RWPE2 (cell line): Measurements from ENCODE around the gene NCF4.

Source experiments
- ATAC-seq: fragments of 200-7000 bp; cut with Tn5 transposase; 3 replicates; pipeline ENCODE4 v1.9.1; 2021; ENCODE audit warnings: low read depth
- DNase-seq: peaks from one replicate; pipeline ENCODE4 v3.0.0-alpha.2; 2020; ENCODE audit warnings: low spot score
- H3K27ac ChIP-seq: fragments of 450-650 bp; 2 replicates; pipeline ENCODE4 v1.5.1; 2017; ENCODE audit warnings: mild to moderate bottlenecking; ENCODE audit not compliant: poor library complexity, severe bottlenecking
- H3K27me3 ChIP-seq: fragments of 250-450 bp; sonication (Bioruptor Pico); 2 replicates; pipeline ENCODE4 v1.5.1; 2021; ENCODE audit warnings: mild to moderate bottlenecking, moderate library complexity; ENCODE audit not compliant: insufficient read depth, poor library complexity, severe bottlenecking
- H3K36me3 ChIP-seq: fragments of 250-450 bp; sonication (Bioruptor Pico); 2 replicates; pipeline ENCODE4 v1.5.1; 2020; ENCODE audit warnings: low read depth, mild to moderate bottlenecking, moderate library complexity
- H3K4me1 ChIP-seq: fragments of 250-450 bp; sonication (Bioruptor Pico); 2 replicates; pipeline ENCODE4 v1.5.1; 2021; ENCODE audit warnings: mild to moderate bottlenecking, moderate library complexity; ENCODE audit not compliant: insufficient read depth, poor library complexity, severe bottlenecking
- H3K4me3 ChIP-seq: fragments of 250-450 bp; sonication (Bioruptor Pico); 2 replicates; pipeline ENCODE4 v1.5.1; 2021; ENCODE audit warnings: mild to moderate bottlenecking, moderate library complexity; ENCODE audit not compliant: severe bottlenecking
- H3K9me3 ChIP-seq: fragments of 250-450 bp; sonication (Bioruptor Pico); 2 replicates; pipeline ENCODE4 v1.5.1; 2021; ENCODE audit warnings: mild to moderate bottlenecking, moderate library complexity; ENCODE audit not compliant: severe bottlenecking
- TF ChIP-seq, protein P1 (sequence below): fragments of 450-650 bp; IDR thresholded peaks from one replicate; pipeline ENCODE4 v1.5.1; 2017; ENCODE audit warnings: mild to moderate bottlenecking, moderate library complexity; ENCODE audit not compliant: poor library complexity, severe bottlenecking

NCF4 gene

DNA sequence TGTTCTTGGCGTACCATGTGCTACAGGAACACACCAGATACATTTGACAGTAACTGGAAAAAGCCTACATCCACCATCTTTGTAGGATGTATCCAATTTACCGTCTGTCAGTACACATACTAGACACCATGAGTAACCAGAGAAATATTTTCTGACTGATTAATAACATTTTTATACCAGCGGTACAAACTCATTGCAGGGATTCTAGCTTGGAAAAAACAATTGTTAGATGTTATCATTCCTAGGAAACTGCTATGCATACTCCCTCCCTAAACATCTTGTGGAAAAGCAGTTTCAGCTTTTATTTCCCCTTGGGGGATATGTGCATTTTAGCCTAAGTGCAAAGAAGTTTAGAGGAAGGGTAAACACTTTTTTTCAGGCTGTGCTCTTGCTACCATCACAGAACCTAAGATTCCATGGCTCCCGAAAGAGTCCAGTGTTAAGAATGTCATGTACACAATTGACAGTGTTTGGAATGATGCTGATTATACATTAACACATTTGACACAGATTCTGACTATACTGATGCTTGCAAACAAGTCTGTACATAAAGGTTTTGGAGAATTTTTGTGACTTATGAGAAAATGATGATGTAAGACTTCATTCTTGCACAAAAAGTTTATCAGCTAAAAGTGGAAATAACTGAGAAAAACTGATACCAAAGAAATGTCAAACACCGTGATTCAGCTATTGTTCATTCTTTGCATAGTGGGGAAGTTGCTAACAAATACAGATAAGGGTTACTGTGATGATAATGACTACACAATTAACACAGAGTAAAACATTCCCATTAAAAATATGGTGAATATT, 23.7 kb downstream of the NCF4 start:
- TF ChIP-seq, protein P1, sequence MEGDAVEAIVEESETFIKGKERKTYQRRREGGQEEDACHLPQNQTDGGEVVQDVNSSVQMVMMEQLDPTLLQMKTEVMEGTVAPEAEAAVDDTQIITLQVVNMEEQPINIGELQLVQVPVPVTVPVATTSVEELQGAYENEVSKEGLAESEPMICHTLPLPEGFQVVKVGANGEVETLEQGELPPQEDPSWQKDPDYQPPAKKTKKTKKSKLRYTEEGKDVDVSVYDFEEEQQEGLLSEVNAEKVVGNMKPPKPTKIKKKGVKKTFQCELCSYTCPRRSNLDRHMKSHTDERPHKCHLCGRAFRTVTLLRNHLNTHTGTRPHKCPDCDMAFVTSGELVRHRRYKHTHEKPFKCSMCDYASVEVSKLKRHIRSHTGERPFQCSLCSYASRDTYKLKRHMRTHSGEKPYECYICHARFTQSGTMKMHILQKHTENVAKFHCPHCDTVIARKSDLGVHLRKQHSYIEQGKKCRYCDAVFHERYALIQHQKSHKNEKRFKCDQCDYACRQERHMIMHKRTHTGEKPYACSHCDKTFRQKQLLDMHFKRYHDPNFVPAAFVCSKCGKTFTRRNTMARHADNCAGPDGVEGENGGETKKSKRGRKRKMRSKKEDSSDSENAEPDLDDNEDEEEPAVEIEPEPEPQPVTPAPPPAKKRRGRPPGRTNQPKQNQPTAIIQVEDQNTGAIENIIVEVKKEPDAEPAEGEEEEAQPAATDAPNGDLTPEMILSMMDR = no peak
- H3K27ac ChIP-seq = no peak overlapping the region
- H3K27me3 ChIP-seq = no peaks in the 10 kb centered on the region
- H3K4me3 ChIP-seq = no peak overlapping the region
- no peaks in the 10 kb centered on the region for H3K4me1 ChIP-seq
- no peak for ATAC-seq
- H3K36me3 ChIP-seq = no peaks in the 10 kb centered on the region
- H3K9me3 ChIP-seq = peaks cover 5% of the 10 kb centered on the region
- no peak for DNase-seq

DNA sequence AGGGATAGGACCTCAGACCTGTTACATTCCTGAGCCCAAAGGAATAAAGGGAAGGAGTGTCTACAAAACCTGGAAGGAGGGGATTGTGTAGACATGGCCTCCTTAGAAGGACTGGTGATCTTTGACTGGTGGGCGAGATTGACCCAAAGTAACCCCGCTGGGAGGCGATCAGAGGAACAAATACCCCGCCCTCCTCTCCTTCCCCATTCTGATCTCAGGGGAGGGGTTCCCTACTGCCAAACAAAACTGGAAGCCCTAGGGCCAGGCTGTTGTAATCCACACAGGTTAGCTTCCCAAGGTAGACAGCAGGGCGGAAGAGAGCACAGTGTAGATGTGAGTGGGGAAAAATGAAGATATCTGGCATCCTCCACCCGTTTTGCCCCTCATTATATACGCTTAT, 24.7 kb downstream of the NCF4 start:
- no peaks in the 10 kb centered on the region for H3K36me3 ChIP-seq
- no peak for ATAC-seq
- no peak overlapping the region for H3K27ac ChIP-seq
- no peak overlapping the region for H3K4me3 ChIP-seq
- no peak for DNase-seq
- no peaks in the 10 kb centered on the region for H3K27me3 ChIP-seq
- H3K4me1 ChIP-seq = no peaks in the 10 kb centered on the region
- TF ChIP-seq, protein P1 = no peak
- peaks cover 5% of the 10 kb centered on the region for H3K9me3 ChIP-seq

DNA sequence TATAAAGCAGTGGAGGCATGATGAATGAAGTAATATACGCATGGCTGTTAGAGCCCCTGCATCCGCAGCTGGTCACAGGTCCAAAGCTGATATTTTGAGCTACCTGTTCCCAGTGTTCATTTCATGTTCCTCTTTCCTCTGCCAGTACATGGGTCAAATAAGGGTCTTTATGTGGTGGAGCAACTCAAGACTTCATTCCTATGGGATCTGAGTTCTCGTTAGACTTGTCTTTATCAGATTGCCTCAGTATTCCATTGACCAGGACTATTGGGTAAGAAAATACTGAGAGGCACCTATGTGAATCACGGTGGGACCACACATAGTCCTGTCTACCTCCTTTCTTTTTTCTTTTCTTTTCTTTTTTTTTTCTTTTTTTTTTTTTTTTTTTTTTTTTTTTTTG, 25.2 kb downstream of the NCF4 start:
- no peaks in the 10 kb centered on the region for H3K27me3 ChIP-seq
- TF ChIP-seq, protein P1 = no peak
- no peaks in the 10 kb centered on the region for H3K36me3 ChIP-seq

DNA sequence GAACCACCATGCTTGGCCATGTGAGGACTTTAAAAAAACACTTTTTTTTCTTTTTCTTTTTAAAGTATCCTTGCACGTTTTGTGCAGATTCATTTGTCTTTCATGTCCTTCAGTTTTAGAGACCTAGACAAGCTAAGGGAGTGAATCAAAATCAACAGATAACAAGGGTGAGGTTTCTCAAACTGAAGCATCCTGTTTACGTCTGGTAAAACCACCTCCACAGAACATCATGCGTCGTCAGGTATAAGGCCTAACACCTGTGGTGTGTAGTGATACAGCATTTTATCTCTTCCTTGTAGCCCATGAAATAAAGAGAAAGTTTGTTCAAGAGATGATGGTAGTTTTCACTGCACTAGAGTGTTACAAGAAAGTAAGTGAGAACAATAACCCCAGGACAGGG, 26.4 kb downstream of the NCF4 start:
- no peak for ATAC-seq

More for the DNA sequence above, 25.2 kb downstream of the NCF4 start:
- no peak overlapping the region for H3K4me3 ChIP-seq
- H3K9me3 ChIP-seq = peaks cover 5% of the 10 kb centered on the region
- no peaks in the 10 kb centered on the region for H3K4me1 ChIP-seq
- DNase-seq = no peak
- no peak for ATAC-seq
- no peak overlapping the region for H3K27ac ChIP-seq

DNA sequence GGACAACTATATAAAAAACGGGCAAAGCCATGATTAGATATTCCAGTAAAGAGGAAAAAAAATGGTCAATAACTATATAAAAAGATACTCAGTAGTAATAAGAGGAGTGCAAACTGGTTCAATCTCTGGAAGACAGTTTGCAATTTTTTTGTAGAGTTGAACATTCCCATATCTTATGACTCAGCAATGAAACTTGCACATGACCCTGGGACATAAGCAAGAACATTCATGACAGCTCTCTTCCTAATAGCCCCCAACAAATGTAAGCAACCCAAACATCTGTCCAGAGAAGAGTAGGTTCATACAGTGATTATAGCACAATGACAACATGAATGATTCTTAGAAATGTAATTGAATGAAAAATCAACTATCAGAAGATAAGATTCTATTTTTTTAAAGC, 30.8 kb downstream of the NCF4 start:
- no peak overlapping the region for H3K27ac ChIP-seq
- H3K27me3 ChIP-seq = no peaks in the 10 kb centered on the region
- ATAC-seq = no peak
- no peak for DNase-seq
- H3K9me3 ChIP-seq = no peaks in the 10 kb centered on the region
- no peaks in the 10 kb centered on the region for H3K4me1 ChIP-seq
- TF ChIP-seq, protein P1 = no peak
- H3K4me3 ChIP-seq = no peak overlapping the region
- no peaks in the 10 kb centered on the region for H3K36me3 ChIP-seq

More for the DNA sequence above, 26.4 kb downstream of the NCF4 start:
- TF ChIP-seq, protein P1 = no peak
- DNase-seq = no peak
- Histone ChIP-seq H3K4me1 (no peaks in the 10 kb centered on the region), H3K27me3 (no peaks in the 10 kb centered on the region), H3K27ac (no peak overlapping the region), H3K4me3 (no peak overlapping the region), H3K9me3 (no peaks in the 10 kb centered on the region), H3K36me3 (no peaks in the 10 kb centered on the region)
